HG02973 (cell line): Measurements from ENCODE around the gene SERPINB10.

ENCODE experiments used
- ATAC-seq: cut with Tn5 transposase; IDR thresholded peaks from one replicate; pipeline ENCODE4 v1.9.1; 2021; ENCODE audit warnings: moderate library complexity; ENCODE audit not compliant: unreplicated experiment

The SERPINB10 gene, protein sequence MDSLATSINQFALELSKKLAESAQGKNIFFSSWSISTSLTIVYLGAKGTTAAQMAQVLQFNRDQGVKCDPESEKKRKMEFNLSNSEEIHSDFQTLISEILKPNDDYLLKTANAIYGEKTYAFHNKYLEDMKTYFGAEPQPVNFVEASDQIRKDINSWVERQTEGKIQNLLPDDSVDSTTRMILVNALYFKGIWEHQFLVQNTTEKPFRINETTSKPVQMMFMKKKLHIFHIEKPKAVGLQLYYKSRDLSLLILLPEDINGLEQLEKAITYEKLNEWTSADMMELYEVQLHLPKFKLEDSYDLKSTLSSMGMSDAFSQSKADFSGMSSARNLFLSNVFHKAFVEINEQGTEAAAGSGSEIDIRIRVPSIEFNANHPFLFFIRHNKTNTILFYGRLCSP

DNA sequence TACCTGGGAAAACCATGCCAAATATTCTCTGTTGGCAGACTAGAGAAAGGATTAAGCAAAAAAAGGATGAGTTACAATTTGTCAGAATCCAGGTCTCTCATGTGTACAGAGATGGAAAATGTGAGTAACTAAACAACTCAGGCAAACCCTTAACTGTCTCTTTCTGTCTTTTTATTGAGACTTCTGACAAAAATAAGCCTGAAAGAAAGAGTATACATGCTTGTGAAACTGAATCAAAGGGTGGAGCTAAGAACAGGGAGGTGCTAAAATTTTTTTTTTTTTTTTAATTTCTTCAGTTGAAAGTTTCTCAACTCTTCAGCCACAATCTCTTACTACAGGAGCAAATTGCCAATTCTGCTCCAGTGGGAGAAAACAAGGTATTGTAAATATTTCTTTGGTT lies at the start of gene SERPINB10:
Gene SERPINB10 (plus strand): TSS at position 295 of the 400 bp plus-strand sequence. CDS start 7,553 bp downstream, outside the sequence.
- peak; percentile 58 for ATAC-seq

DNA sequence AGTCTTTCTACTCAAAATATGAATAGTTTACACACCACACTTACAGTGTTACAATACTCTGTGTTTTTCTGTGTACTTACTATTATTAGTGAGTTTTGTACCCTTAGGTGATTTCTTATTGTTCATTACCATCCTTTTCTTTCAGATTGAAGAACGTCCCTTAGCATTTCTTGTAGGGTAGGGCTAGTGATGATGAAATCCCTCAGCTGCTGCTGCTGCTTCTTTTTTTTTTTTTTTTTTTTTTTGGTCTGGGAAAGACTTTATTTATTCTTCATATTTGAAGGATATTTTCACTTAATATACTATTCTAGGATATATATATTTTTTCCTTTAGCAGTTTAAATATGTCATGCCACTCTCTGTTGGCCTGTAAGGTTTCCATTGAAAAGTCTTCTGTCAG lies 49.3 kb upstream of the SERPINB10 start:
- no peak for ATAC-seq

DNA sequence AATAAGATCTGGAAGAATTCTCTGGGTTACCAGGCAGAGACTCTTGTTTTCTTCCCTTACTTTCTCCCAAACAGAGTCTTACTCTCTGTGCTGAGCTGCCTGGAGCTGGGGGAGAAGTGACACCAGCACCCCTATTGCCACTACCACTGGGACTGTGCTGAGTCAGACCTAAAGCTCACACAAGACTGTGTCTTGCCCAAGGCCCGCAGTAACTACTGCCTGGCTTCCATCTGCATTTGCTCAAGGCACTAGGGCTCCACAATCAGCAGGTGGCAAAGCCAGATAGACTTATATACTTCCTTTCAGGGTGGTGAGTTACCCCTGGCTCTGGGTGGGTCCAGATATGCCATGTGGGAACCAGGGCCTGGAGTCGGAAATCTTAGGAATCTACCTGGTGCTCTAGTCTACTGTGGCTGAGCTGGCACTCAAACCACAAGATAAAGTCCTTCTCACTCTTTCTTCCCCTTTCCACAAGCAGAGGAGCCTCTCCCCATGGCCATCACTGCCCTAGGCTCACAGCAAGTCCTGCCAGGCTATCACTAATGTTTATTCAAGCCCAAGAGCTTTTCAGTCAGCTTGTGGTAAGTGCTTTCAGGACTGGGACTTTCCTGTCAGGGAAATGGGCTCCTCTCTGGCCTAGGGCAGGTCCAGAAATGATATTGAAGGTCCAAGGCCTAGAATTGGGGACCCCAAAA lies 47.8 kb upstream of the SERPINB10 start:
- ATAC-seq, result no peak

DNA sequence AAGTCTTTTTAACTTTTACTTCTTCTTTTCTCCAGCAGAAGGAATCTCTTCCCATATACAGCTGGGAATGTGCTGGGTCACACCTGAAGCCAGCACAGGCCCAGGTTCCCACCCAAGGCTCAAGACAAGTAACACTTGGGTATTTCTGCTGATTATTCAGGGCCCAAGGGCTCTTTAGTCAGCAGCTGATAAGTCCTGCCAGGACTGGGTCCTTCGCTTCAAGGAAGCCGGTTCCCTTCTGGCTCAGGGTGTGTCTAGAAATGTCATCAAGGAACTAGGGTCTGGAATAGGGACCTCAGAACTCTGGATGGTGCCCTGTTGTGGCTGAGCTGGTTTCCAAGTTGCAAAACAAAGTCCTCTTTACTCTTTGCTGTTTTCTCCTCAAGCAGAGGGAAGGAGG lies 47.2 kb upstream of the SERPINB10 start:
- no peak for ATAC-seq

DNA sequence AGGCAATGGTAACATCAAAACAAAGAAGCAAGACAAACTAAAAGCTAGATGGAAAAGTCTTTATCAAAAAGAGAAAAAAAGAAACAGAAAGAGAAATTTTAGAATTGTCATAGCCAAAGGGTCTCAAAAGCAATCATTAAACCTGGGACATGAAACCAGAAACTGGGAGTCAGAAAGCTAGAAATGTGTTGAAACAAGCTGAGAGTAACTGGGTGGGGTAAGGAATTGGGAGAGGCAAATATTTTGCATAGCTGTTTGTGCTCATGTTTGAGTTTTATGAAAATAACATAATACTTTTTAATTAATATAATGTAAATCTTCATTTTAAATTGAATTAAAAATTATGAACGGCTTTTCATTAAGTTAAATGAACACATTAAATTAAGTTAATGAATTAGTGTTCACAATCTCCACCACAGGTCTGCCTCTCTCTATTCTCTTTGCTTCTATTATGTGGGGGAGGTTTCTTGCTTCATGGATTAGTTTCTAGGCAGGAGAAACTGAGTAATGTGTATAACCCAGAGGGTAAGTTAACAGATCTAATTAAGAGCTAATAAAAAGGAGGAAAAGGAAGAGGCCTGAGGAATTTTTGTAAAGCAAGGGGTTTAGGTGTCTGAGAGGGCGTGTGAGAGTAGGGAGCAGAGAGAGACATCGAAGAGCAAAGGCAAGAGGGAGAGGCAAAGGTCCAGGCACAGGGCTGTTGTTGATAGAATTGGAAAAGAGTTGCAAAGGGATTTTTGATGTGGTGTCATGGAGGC lies 40.2 kb upstream of the SERPINB10 start:
- no peak for ATAC-seq

DNA sequence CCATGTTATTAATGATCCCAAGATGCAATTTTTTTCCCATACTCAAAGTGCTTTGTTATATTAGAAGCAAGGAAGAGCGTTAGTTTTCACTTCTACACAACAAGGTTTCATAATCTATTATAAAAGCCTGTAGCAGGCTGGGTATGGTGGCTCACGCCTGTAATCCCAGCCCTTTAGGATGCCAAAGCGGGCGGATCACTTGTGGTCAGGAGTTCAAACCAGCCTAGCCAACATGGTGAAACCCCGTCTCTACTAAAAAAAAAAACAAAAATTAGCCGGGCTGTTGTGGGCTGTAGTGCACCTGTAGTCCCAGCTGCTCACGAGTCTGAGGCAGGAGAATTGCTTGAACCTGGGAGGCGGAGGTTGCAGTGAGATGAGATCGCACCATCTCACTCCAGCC lies 39.2 kb upstream of the SERPINB10 start:
- no peak for ATAC-seq

DNA sequence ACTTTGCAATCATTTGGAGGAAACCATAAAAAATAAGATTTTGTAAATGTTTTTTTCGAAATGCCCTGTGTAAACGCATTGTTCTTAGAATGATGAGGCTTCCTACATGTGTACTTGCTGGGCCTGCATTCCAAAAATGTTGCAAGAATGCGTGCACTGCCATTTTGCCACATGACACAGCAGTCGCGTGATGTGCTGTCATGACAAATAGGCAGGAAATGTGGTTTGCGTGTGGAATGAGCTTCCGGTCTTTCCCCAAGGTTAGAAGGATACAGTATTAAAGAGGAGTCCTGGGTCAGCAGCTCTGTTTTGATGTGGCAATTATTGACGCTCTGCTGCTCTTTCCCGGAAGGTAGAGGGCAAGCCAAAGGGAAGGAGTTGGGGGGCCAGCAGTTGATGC lies 38.4 kb upstream of the SERPINB10 start:
- no peak for ATAC-seq

DNA sequence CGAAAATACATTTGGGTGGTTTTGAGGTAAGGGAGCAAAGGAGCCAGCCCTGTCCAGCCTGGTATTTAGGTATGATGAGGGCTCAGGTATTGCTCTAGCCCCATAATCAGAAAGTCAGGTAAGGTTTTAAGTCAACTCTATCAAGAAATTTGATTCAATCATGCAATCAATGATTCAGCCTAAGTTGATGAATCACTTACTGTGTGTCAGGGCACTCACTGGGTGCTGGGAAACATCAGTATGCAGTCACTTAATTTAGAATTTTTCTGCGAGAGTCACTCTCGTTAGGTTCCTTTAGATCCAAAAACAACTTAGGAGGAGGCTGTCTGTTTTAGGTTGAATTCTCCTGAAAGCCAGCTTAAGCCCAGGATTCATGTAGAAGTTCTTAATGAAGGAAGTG lies 37.9 kb upstream of the SERPINB10 start:
- no peak for ATAC-seq

DNA sequence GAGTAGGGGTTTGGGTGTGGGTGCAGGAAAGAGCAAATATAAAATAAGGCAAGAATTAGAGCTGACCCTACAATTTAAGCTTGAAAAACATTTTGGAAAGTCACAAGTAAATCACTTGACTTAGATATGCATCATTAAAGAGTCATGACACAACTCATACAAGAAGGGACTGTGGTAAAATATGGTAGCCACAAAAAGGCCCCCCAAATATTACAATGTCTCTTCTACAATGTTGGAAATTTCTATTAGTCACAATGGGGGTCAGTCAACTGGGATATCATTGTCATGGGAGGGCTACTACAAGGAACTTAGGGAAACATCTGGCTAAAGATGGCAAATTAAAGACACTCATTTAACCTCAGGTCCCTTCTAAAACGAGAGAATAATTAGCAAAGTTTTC lies 35.9 kb upstream of the SERPINB10 start:
- ATAC-seq, result no peak

DNA sequence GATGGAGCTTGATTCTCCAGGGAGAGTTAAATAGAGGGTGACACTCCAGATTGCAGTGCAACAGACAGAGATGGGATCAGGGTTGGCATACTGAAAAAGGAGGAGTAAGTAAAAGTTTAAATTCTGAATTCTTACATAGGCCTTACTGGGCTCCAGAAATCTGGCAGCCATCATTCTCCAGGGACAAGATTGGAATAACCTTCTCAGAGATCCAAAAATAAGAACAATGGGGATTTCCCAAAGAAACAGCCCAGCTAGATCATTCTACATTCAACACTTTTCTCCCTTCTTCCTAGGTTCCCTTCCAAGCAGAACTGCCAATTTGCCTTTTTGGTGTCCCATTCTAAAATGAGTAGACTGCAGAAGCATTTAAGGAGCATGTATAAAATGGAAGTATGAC lies 35.2 kb upstream of the SERPINB10 start:
- ATAC-seq, result no peak

DNA sequence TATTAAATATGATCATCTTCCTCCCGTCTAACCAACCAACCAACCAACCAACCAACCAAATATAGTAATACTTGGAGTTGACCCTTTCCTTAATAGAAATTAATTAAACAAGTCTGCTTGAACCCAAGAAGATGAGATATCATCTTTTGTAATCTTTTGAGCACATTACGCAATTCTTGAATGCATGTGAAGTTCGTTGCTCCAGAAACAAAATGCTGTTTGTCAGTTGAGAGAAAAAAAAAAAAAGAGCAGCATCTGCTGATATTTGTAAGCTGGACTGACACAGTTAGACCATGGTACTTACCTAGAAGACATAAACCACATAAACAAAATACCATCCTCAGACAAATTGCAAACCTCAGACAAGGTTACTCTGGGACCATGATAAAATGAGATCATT lies 29.4 kb upstream of the SERPINB10 start:
- no peak for ATAC-seq

DNA sequence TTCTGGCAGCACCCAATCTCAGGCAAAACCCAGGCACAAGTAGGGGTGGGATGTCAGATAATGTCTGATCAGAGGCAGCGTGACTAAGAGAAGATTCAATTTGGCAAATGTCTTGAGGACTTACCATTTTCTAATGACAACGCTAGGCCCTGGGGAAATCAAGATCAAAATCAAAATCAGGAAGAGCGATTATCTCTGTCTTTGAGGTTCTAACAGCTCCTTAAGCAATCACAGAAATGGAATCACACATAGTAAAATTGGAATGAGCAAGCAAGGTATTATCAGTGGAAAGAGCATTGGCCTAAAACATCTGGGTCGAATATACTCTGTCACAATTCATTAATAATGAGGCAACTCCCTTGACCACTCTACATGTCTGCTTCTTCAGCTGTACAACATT lies 28.8 kb upstream of the SERPINB10 start:
- ATAC-seq, result no peak

DNA sequence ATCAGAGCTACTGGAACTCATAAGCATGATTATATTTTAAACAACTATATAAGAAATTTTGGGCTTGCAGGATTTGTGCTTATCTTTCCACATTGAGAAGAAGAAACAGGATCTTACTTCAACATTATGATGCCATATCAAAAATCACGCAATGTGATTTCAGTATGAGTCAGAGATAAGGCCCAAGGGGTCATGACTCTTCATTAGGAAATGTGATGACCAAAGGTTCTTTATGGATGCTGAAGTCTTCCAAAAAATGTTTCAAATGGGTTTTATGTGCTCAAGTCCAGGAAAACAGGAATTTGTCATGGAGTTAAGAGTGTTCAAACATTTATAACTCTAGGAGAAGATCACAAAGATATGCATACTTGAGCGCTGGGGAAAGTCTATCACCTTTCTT lies 28.0 kb upstream of the SERPINB10 start:
- no peak for ATAC-seq

DNA sequence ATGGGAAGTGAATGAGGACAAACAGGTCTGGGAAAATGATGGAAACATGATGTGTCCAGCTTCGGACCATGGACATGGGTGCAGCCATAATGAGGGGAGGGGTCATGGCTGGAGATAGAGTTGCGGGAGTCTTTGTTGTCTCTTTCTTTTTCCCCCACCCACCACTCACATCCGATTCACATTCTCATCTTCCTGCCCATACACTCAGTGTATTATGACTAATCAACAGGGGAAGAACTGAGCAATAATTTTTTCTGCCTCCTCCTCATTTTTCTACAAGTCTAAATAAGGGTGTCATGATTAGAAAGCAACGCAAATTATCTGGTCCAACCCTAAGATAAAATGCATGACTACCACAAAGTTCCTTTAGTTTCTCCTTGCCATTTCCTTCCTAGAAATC lies 25.9 kb upstream of the SERPINB10 start:
- no peak for ATAC-seq

DNA sequence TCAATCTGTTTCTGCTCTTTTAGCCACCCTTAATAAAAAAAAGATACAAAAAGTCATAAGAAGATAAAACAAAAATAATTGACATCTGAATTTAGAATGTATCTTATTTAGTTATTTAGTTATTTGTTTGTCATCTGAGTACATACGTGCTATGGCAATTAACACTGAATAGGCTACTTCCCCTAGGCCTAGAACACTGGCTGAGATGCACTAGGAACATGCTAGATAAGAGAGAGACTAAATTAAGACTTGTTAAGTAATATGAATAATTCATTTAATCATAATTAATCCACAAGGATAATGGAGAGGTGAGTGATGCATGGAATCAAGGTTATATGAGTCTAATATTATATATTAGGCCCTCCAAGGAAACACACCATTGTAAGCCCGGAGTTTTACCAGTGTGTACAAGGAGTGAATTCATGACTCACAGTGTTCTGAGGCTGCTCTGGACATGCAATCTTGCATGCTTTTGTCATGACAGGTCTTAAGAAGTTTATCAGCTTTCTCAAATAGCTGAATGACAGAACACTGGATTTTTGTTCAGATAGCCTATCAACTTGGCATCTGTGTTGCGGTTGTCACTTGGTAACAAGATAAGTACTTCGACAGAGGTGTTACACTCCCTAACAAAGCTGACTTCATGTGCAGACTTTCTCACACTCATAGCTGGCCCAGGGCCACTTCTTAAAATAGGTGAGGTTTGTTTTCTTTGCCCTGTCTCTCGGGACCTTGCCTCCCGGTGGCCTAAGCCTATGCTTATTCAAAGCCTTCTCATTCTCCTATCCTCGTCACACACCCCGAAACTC lies 25.2 kb upstream of the SERPINB10 start:
- ATAC-seq, result no peak

DNA sequence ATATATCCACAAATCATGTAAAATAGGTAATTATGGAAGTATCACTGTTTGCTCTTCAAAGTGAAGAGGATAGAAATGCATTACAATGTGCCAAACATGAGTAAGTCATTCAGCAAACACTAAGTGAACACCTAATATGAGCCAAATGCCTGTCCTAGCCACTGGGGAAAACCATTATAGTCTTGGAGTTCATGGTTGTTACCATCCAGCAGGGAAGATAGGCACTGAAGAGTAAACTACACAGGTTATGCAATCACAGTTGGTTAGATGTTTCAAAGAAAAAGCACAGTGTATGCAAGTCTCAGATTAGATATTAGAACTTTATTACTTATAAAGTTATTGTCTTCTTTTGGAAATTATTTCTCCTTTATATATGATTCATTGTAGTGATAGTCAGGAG lies 24.1 kb upstream of the SERPINB10 start:
- no peak for ATAC-seq

DNA sequence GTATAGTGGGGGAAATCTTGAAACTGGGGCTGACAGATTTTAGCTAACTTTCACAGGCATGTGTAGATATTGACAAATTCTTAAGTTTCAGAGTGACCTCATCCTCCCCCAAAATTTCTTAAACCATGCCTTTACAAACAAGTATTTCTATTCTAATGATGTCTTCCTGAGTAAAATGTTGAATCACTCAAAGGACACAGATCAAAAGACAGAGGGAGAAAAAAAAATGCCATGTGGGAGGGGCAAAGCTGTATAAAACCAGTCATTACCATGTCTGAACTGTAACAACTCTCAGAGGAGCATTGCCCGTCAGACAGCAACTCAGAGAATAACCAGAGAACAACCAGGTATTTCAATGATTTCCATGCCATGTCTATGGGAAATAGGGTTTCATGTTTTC lies 20.3 kb upstream of the SERPINB10 start, which contains the start of gene SERPINB2:
Gene SERPINB2 (plus strand): TSS at position 282 of the 400 bp plus-strand sequence. CDS start 3,740 bp downstream, outside the sequence.
- ATAC-seq, result no peak

DNA sequence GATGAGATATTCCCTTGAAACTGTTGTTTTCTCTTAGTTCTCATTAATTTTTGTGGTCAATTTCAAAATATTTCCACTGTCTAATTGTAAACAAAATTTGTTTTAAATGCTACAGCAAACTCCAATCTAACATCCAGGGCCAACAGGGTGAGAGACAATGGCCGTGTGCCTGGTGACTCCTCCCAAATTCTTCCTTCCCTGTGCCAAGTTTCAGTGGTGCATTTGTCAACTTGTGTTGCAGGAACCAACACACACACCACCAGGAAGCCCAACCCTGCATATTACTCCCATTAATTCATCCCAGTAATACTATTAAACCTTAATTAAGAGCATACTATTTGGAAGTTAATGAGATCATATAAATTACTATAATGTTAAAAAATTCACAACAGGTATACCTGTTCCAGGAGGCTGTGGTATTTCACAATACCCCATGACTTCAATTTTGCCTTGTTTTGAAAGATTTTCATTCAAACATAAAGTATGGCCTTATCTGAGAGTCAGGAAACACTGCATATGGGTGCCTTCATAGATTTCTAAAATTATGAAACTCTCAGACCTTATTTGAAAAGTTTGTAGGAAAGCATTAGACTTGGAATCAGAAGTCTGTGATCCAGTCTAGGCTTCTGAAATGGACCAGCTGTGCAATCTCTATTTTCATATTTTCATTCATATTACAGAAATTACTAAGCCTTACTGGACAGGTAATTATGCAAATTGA lies 19.1 kb upstream of the SERPINB10 start:
- no peak for ATAC-seq

DNA sequence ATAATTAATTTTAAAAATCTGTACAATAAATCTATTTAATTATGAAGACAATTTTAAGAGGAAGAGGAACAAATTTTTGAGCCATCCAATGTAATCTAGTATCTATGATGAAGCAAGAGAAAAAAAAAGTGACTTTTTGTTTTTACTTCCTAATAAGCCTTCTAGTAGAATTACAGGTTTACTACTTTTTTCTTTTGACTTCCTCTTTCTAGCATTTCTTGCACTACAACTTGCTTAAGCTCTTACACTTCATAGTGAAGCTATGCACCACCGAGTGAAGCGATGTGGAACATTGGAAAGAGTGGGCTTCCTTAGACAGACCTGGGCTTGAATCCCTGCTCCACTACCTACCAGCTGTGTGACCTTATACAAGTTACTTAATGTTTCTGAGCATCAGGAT lies 18.1 kb upstream of the SERPINB10 start:
- no peak for ATAC-seq
